ENCODE data around the gene PRPF19. TPM values are rescaled to one million over a fixed set of nuclear protein-coding genes. Genes with fewer than 3 reads are reported as not detected.

PRPF19 gene
- total and polyA plus RNA-seq, 9 of the 15 experiments (the other 6 are each of a cell fraction or from before 2014, with no cell fraction given): 9.4 to 212 (median 73.2) TPM

DNA sequence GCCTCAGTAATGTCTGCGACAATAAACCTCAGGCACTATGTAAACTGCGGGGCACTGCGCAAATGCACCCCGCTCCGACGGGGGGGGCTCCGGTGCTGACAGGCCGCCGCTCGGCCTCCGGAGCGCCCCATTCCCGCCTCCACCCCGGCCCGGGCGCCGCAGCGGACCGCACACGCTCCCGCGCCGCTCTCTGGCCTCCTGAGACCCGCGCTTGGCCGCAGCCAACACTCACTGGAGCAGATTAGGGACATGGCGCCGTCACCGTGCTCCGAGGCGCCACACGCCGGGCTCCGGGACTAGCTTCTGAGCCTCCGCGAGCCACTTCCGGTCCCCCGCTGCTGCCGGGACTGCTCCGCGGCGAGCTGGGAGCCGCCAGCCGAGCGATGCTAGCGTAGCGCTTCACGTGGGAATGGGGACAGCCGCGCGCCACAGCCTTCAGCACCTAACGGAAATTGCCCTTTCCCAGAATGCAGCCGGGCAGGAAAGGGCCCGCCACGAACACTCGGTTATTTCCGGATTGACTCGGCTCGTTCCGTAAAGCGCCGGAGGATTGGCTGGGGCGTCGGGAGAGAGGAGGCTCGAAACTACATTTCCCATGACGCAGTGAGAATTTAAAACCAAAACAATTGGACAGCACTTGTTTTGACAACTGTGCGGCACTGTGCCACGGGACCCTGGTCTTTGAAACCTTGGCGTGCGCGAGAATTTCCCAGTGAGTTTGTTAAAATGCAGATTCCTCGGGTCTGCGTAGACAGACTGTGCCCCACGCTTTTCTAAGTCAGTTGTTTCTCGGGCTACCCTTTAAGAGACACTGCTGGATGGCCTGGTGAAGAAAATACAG, at the start of gene PRPF19 (continued):
- TF ChIP-seq ZNF280A (IDR thresholded peaks at IDR 0.05; ENCODE audit: low read depth, partially characterized antibody) (no peak), TCF7L2 (IDR thresholded peaks at IDR 0.05; ENCODE audit: low read depth, low read length) (no peak), SAFB2 (IDR thresholded peaks at IDR 0.05; ENCODE audit: borderline replicate concordance, low read depth, low read length, severe bottlenecking) (no peak), ZNF398 (CRISPR knock-in tag; IDR thresholded peaks at IDR 0.05) (no peak), ZNF280B (CRISPR knock-in tag; IDR thresholded peaks at IDR 0.05) (no peak), PHB (CRISPR knock-in tag; IDR thresholded peaks at IDR 0.05) (no peak), ZNF717 (CRISPR knock-in tag; IDR thresholded peaks at IDR 0.05) (no peak), KAT2B (IDR thresholded peaks at IDR 0.05; ENCODE audit: low read depth, low read length) (no peak), SRSF9 (IDR thresholded peaks at IDR 0.05; ENCODE audit: borderline replicate concordance, low read depth, low read length) (no peak), IRF1 (CRISPR knock-in tag; IDR thresholded peaks at IDR 0.05; ENCODE audit: borderline replicate concordance) (no peak), PCBP1 (IDR thresholded peaks at IDR 0.05; ENCODE audit: low read depth, low read length, poor library complexity, severe bottlenecking) (peak; percentile 73)
- TF ChIP-seq, protein P1, sequence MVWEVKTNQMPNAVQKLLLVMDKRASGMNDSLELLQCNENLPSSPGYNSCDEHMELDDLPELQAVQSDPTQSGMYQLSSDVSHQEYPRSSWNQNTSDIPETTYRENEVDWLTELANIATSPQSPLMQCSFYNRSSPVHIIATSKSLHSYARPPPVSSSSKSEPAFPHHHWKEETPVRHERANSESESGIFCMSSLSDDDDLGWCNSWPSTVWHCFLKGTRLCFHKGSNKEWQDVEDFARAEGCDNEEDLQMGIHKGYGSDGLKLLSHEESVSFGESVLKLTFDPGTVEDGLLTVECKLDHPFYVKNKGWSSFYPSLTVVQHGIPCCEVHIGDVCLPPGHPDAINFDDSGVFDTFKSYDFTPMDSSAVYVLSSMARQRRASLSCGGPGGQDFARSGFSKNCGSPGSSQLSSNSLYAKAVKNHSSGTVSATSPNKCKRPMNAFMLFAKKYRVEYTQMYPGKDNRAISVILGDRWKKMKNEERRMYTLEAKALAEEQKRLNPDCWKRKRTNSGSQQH (CRISPR knock-in tag; IDR thresholded peaks at IDR 0.05): no peak
- TF ChIP-seq, protein P2, sequence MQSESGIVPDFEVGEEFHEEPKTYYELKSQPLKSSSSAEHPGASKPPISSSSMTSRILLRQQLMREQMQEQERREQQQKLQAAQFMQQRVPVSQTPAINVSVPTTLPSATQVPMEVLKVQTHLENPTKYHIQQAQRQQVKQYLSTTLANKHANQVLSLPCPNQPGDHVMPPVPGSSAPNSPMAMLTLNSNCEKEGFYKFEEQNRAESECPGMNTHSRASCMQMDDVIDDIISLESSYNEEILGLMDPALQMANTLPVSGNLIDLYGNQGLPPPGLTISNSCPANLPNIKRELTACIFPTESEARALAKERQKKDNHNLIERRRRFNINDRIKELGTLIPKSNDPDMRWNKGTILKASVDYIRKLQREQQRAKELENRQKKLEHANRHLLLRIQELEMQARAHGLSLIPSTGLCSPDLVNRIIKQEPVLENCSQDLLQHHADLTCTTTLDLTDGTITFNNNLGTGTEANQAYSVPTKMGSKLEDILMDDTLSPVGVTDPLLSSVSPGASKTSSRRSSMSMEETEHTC (IDR thresholded peaks at IDR 0.05): no peak
- TF ChIP-seq, protein P3, sequence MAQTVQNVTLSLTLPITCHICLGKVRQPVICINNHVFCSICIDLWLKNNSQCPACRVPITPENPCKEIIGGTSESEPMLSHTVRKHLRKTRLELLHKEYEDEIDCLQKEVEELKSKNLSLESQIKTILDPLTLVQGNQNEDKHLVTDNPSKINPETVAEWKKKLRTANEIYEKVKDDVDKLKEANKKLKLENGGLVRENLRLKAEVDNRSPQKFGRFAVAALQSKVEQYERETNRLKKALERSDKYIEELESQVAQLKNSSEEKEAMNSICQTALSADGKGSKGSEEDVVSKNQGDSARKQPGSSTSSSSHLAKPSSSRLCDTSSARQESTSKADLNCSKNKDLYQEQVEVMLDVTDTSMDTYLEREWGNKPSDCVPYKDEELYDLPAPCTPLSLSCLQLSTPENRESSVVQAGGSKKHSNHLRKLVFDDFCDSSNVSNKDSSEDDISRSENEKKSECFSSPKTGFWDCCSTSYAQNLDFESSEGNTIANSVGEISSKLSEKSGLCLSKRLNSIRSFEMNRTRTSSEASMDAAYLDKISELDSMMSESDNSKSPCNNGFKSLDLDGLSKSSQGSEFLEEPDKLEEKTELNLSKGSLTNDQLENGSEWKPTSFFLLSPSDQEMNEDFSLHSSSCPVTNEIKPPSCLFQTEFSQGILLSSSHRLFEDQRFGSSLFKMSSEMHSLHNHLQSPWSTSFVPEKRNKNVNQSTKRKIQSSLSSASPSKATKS (CRISPR knock-in tag; IDR thresholded peaks at IDR 0.05): no peak
